Neural progenitor cell (in vitro differentiated cells): Measurements from ENCODE around the gene LKAAEAR1. TPM values are rescaled to one million over a fixed set of nuclear protein-coding genes. Genes with fewer than 3 reads are reported as not detected.
A peak's percentile ranks its signal among the peaks of the same experiment; 100 is the strongest.
"Not testable (repeated sequence)": the region's sequence is repeated elsewhere in the genome, so short reads cannot be mapped to it uniquely, and the experiment has no call there.

Experiments used
- DNase-seq: peaks from one replicate; pipeline ENCODE4 v3.0.0-alpha.2; 2016; ENCODE audit warnings: low spot score
- H2AFZ ChIP-seq: fragments of 200-600 bp; sonication (generic); replicated peaks from 2 replicates; pipeline ENCODE4 v1.6.1; 2016; ENCODE audit warnings: antibody characterized with exemption
- H3F3A ChIP-seq: fragments of 200-600 bp; sonication (generic); 2 replicates; pipeline ENCODE4 v1.6.1; 2016; ENCODE audit warnings: antibody characterized with exemption, low read depth
- H3K27ac ChIP-seq: fragments of 200-600 bp; sonication (generic); 2 replicates; pipeline ENCODE4 v1.5.1; 2016; ENCODE audit warnings: mild to moderate bottlenecking
- H3K27me3 ChIP-seq: fragments of 200-600 bp; sonication (generic); 2 replicates; pipeline ENCODE4 v1.6.1; 2016; ENCODE audit warnings: mild to moderate bottlenecking, moderate library complexity
- H3K36me3 ChIP-seq: fragments of 200-600 bp; sonication (generic); 2 replicates; pipeline ENCODE4 v1.5.1; 2016
- H3K4me1 ChIP-seq: fragments of 200-600 bp; sonication (generic); 2 replicates; pipeline ENCODE4 v1.6.1; 2016; ENCODE audit warnings: mixed run types
- H3K4me2 ChIP-seq: fragments of 200-600 bp; sonication (generic); 2 replicates; pipeline ENCODE4 v1.6.1; 2016
- H3K4me3 ChIP-seq: fragments of 200-600 bp; sonication (generic); 2 replicates; pipeline ENCODE4 v1.5.1; 2016
- H3K79me2 ChIP-seq: fragments of 200-600 bp; sonication (generic); 2 replicates; pipeline ENCODE4 v1.6.1; 2016; ENCODE audit warnings: low read depth
- H3K9ac ChIP-seq: fragments of 200-600 bp; sonication (generic); 2 replicates; pipeline ENCODE4 v1.6.1; 2016
- H3K9me3 ChIP-seq: fragments of 200-600 bp; sonication (generic); 2 replicates; pipeline ENCODE4 v1.5.1; 2016; ENCODE audit warnings: low read depth
- H4K20me1 ChIP-seq: fragments of 200-600 bp; sonication (generic); 2 replicates; pipeline ENCODE4 v1.6.1; 2016; ENCODE audit warnings: low read depth
- H3K27ac Mint-ChIP-seq: 3 replicates; pipeline ENCODE4 v1.8.0; 2021; ENCODE audit warnings: mixed read lengths
- H3K27me3 Mint-ChIP-seq: 2 replicates; pipeline ENCODE4 v1.8.0; 2022; ENCODE audit warnings: low read depth, mild to moderate bottlenecking, inconsistent platforms, moderate library complexity, mixed read lengths; ENCODE audit not compliant: insufficient read depth
- H3K36me3 Mint-ChIP-seq: 3 replicates; pipeline ENCODE4 v1.8.0; 2021; ENCODE audit warnings: mixed read lengths
- H3K4me1 Mint-ChIP-seq: 3 replicates; pipeline ENCODE4 v1.8.0; 2021; ENCODE audit warnings: mixed read lengths
- H3K4me3 Mint-ChIP-seq: 3 replicates; pipeline ENCODE4 v1.8.0; 2021; ENCODE audit warnings: mild to moderate bottlenecking, moderate library complexity, mixed read lengths
- H3K9me3 Mint-ChIP-seq: 3 replicates; pipeline ENCODE4 v1.8.0; 2020; ENCODE audit warnings: mixed read lengths
- CTCF ChIP-seq: fragments of 200-600 bp; sonication (generic); IDR thresholded peaks from 2 replicates; pipeline ENCODE4 v1.5.1; 2017; ENCODE audit warnings: antibody characterized with exemption, mild to moderate bottlenecking
- EZH2 ChIP-seq: fragments of 200-600 bp; sonication (generic); IDR thresholded peaks from 2 replicates; pipeline ENCODE4 v1.6.1; 2017; ENCODE audit warnings: antibody characterized with exemption, mild to moderate bottlenecking, moderate library complexity
- EZH2phosphoT487 ChIP-seq: fragments of 200-600 bp; sonication (generic); IDR thresholded peaks from 2 replicates; pipeline ENCODE4 v1.6.1; 2017; ENCODE audit warnings: antibody characterized with exemption
- total RNA-seq: library from RNA; depleted of rRNA; stranded (reverse); fragments of >200 nt; gene quantifications from 2 replicates; pipeline ENCODE4 v1.2.3, GENCODE V29; 2015; ENCODE audit warnings: low replicate concordance

The LKAAEAR1 gene
- total RNA-seq, 1 donor from 2014 or later = not detected

- no peak overlapping the region for H2AFZ ChIP-seq
- TF ChIP-seq EZH2phosphoT487 (no peak), EZH2 (no peak), CTCF (no peak)
- H4K20me1 ChIP-seq = no peaks in the 10 kb centered on the region
- peaks cover 54% of the 10 kb centered on the region for H3K27me3 ChIP-seq
- no peak overlapping the region for H3K4me3 ChIP-seq
- no peak overlapping the region for H3K27ac ChIP-seq
- no peaks in the 10 kb centered on the region for H3K9me3 ChIP-seq
- no peak overlapping the region for H3K4me2 ChIP-seq
- no peaks in the 10 kb centered on the region for H3K79me2 ChIP-seq
- peak overlapping the region; percentile 66 for H3K4me3 Mint-ChIP-seq
- H3K4me1 ChIP-seq = peaks cover 3% of the 10 kb centered on the region
- peaks cover 11% of the 10 kb centered on the region for H3K9me3 Mint-ChIP-seq
- H3K36me3 Mint-ChIP-seq = no peaks in the 10 kb centered on the region
- H3K9ac ChIP-seq = no peak overlapping the region
- H3K27ac Mint-ChIP-seq = peak overlapping the region; percentile 81
- peaks cover 36% of the 10 kb centered on the region for H3K27me3 Mint-ChIP-seq
- no peak for DNase-seq
- peaks cover 9% of the 10 kb centered on the region for H3F3A ChIP-seq
- peaks cover 19% of the 10 kb centered on the region for H3K4me1 Mint-ChIP-seq
- H3K36me3 ChIP-seq = no peaks in the 10 kb centered on the region
Observed at GRCh38 chr20:64091340-64091739, 7.1 kb upstream of the LKAAEAR1 start.

GRCh38 chr20:64090165-64090564, 6.0 kb upstream of the LKAAEAR1 start:
- Mint-ChIP-seq H3K27ac (peak overlapping the region; percentile 32), H3K27me3 (peaks cover 43% of the 10 kb centered on the region), H3K9me3 (peaks cover 15% of the 10 kb centered on the region), H3K36me3 (no peaks in the 10 kb centered on the region), H3K4me1 (peaks cover 22% of the 10 kb centered on the region), H3K4me3 (peak overlapping the region; percentile 42)
- Histone ChIP-seq H3K9ac (no peak overlapping the region), H3K4me1 (peaks cover 3% of the 10 kb centered on the region), H3K4me2 (no peak overlapping the region), H4K20me1 (no peaks in the 10 kb centered on the region), H3K36me3 (no peaks in the 10 kb centered on the region), H2AFZ (no peak overlapping the region), H3K79me2 (no peaks in the 10 kb centered on the region), H3K9me3 (no peaks in the 10 kb centered on the region), H3K27ac (no peak overlapping the region), H3K4me3 (no peak overlapping the region), H3F3A (peaks cover 9% of the 10 kb centered on the region), H3K27me3 (peaks cover 66% of the 10 kb centered on the region)
- TF ChIP-seq CTCF (no peak), EZH2 (no peak), EZH2phosphoT487 (no peak)
- DNase-seq = peak; percentile 63

GRCh38 chr20:64088586-64088985, 4.4 kb upstream of the LKAAEAR1 start:
- H3F3A ChIP-seq = peaks cover 18% of the 10 kb centered on the region
- not testable (repeated sequence) for H3K79me2 ChIP-seq, H3K4me3 ChIP-seq, DNase-seq, H3K9ac ChIP-seq, H2AFZ ChIP-seq, H3K36me3 Mint-ChIP-seq, H3K27ac ChIP-seq, H3K9me3 ChIP-seq, H3K27ac Mint-ChIP-seq, H3K36me3 ChIP-seq, H3K4me2 ChIP-seq, H4K20me1 ChIP-seq
- H3K4me3 Mint-ChIP-seq = peak overlapping the region; percentile 1
- peaks cover 13% of the 10 kb centered on the region for H3K4me1 ChIP-seq
- peaks cover 82% of the 10 kb centered on the region for H3K27me3 ChIP-seq
- peaks cover 15% of the 10 kb centered on the region for H3K9me3 Mint-ChIP-seq
- H3K27me3 Mint-ChIP-seq = peaks cover 49% of the 10 kb centered on the region
- peaks cover 28% of the 10 kb centered on the region for H3K4me1 Mint-ChIP-seq

GRCh38 chr20:64087226-64087825, 3.1 kb upstream of the LKAAEAR1 start:
- not testable (repeated sequence) for H3K9ac ChIP-seq, H3K9me3 ChIP-seq, H3K36me3 Mint-ChIP-seq, H3K36me3 ChIP-seq, H3K4me3 Mint-ChIP-seq, H3K27ac ChIP-seq, H2AFZ ChIP-seq, DNase-seq, H3K27ac Mint-ChIP-seq, H3K79me2 ChIP-seq, H4K20me1 ChIP-seq, H3K4me3 ChIP-seq, H3K4me2 ChIP-seq
- Mint-ChIP-seq H3K9me3 (peaks cover 15% of the 10 kb centered on the region), H3K4me1 (peaks cover 33% of the 10 kb centered on the region), H3K27me3 (peaks cover 49% of the 10 kb centered on the region)
- peaks cover 19% of the 10 kb centered on the region for H3F3A ChIP-seq
- H3K27me3 ChIP-seq = peaks cover 86% of the 10 kb centered on the region
- H3K4me1 ChIP-seq = peaks cover 20% of the 10 kb centered on the region
